ENCODE data around the gene PTX4. TPM values are rescaled to one million over a fixed set of nuclear protein-coding genes. Genes with fewer than 3 reads are reported as not detected.

The PTX4 gene
- not detected in 2 replicates for total RNA-seq

DNA sequence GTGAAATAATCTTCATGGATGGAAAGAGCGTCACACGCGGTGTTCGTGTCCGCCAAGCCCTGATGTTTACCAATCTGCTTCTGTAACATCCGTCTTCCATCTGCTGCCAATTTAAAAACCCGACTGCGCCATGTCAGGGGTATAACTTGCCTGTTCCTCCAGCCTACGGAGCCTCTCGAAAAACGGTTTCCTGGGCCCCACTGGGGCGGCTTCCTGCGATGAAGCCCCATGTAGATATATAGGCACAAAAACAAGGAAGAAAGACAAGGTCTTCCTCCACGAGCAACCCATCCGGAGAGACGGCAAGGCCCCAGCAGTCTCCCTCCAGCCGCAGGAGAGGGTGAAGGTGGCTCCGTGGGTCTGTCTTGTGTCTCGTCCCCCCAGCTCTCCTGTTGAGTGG lies at the start of gene PTX4:
TSS of gene PTX4 (minus strand) at position 326 of the 400 bp plus-strand sequence. CDS start at position 291, 35 bp downstream.
- H3K4me3 ChIP-seq (ENCODE audit: low read depth, low read length), result no peak within 1 kb of the TSS
- no peak for TF ChIP-seq CTCF (conservative IDR thresholded peaks at IDR 0.05; ENCODE audit: low read depth, low read length)
- no peak for DNase-seq (ENCODE audit: low read depth)

DNA sequence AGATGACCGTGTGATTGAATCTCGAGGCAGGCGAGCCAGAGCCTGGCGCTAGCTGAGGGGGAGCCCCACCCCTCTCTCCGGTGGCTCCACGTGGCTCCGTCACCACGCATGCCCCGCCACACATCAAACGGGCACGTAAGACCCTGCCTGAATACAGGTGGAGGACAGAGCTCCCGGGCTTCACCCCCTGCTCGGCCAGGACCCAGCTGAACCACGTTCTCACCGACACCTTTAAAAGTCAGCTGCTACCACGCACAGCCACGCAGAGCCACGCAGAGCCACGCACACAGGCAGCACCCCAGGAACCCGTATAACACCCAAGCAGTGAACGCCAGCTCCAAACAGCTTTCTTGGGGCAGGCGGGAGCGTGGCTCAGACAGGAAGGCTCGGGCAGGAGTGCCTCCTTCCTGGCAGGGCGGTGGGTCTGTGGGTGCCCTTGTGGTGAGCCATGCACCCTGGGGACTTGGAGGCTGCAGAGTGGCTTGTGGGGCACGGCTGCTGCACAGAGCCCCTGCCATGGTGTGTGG lies 49.1 kb upstream of the PTX4 start:
- H3K4me3 ChIP-seq (ENCODE audit: low read depth, low read length), result no peak overlapping the region

DNA sequence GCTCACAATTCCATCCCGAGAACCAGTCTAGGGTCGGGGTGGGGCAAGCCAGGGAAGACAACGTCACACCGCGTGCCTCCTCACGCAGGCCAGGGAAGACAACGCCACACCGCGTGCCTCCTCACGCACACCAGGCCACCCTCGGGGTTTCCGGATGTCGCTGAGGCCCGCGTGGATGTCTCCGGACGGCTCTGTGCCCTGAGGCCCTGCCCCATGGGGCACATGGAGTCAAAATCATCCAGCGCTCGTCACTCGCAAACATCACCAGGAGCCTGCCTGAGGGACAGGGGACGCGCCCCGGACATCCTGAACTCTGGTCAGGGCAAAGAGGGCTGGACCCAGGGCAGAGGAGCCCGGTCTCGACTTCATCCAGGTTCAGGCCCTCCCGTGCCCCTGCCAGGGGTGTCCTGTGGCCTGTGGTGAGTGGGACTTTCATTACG lies 48.4 kb upstream of the PTX4 start:
- no peak overlapping the region for H3K4me3 ChIP-seq (ENCODE audit: low read depth, low read length)

More for the DNA sequence above, 49.1 kb upstream of the PTX4 start:
- DNase-seq (ENCODE audit: low read depth), result no peak
- no peak for TF ChIP-seq CTCF (conservative IDR thresholded peaks at IDR 0.05; ENCODE audit: low read depth, low read length)

DNA sequence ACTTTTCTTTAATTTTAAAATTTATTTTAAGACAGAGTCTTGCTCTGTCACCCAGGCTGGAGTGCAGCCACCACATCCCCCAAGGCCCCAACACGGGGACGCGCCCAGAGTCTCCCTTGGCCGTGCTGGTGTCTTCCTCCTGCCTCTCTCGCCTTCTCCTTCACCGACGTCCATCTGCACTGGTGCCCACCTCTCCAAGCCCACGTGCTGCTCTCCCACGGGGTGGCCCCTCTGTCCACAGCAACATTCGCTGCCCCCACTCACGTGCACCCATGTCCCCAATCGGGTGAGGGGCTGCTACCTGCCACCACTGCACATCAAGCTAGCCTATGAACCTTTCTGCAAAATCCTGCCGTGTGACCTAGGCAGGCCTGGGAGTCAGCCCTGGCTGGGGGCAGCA lies 47.9 kb upstream of the PTX4 start:
- no peak overlapping the region for H3K4me3 ChIP-seq (ENCODE audit: low read depth, low read length)
- TF ChIP-seq CTCF (conservative IDR thresholded peaks at IDR 0.05; ENCODE audit: low read depth, low read length), result no peak
- DNase-seq (ENCODE audit: low read depth), result no peak

More for the DNA sequence above, 48.4 kb upstream of the PTX4 start:
- DNase-seq (ENCODE audit: low read depth), result no peak
- no peak for TF ChIP-seq CTCF (conservative IDR thresholded peaks at IDR 0.05; ENCODE audit: low read depth, low read length)

GRCh38 chr16:1535391-1536291 lies 46.9 kb upstream of the PTX4 start:
- TF ChIP-seq CTCF (conservative IDR thresholded peaks at IDR 0.05; ENCODE audit: low read depth, low read length), result no peak
- H3K4me3 ChIP-seq (ENCODE audit: low read depth, low read length), result no peak overlapping the region
- no peak for DNase-seq (ENCODE audit: low read depth)

DNA sequence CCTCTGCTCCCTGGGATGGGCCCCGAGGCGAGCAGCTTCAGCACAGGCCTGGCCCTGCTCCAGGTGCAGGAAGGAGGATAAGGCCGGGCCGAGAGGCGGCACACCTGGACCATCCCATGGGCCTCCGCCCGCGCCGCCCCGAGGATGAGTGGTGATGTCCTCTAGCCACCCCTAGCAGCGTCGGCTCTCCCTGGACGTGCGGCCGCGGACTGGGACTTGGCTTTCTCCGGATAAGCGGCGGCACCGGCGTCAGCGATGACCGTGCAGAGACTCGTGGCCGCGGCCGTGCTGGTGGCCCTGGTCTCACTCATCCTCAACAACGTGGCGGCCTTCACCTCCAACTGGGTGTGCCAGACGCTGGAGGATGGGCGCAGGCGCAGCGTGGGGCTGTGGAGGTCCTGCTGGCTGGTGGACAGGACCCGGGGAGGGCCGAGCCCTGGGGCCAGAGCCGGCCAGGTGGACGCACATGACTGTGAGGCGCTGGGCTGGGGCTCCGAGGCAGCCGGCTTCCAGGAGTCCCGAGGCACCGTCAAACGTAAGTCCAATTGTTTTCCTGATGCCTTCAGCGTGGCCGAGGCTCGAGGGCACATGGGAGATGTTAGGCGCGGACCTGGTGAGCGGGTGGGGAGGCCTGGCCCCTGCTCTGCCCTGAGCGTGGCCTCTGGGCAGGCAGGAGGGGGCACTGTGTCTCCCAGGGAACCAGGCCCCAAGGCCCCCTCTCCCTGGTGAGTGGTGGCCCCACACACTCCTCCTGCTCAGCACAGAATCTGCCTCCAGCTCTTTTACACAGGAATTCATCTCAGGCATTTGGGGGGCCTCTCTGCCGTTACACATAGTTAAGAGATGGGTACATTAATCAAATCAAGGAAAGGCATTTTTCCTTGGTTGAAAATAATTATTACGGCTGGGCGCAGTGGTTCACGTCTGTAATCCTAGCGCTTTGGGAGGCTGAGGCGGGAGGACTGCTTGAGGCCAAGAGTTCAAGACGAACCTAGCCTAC lies 45.6 kb upstream of the PTX4 start:
- no peak overlapping the region for H3K4me3 ChIP-seq (ENCODE audit: low read depth, low read length)
- no peak for DNase-seq (ENCODE audit: low read depth)
- TF ChIP-seq CTCF (conservative IDR thresholded peaks at IDR 0.05; ENCODE audit: low read depth, low read length), result no peak

Data from epithelial cell of proximal tubule (primary cell).